HEK293 (cell line): Measurements from ENCODE around the gene STARD8.

Experiments used
- CTCF ChIA-PET: fragments of 350-600 bp; formaldehyde crosslinking; extraction: SDS; loops from one replicate; lab custom pipeline; 2021; ENCODE audit warnings: antibody characterized with exemption; lab: Yijun Ruan, JAX
- POLR2A ChIA-PET: fragments of 300-600 bp; formaldehyde crosslinking; extraction: SDS; loops from one replicate; lab custom pipeline; 2020; ENCODE audit warnings: antibody characterized with exemption, inconsistent platforms; lab: Yijun Ruan, JAX
- H3K27ac ChIP-seq: fragments of 200-500 bp; sonication (Bioruptor generic); 2 replicates; pipeline ENCODE4 v1.5.1; 2014; ENCODE audit warnings: low read depth, low read length, control low read depth, inconsistent platforms; ENCODE audit errors: extremely low read depth
- H3K36me3 ChIP-seq, 2 experiments: fragments of 200-500 bp in 1 of 2; sonication (Bioruptor generic) in 1 of 2; 1 replicate in 1 of 2; 2 replicates in 1 of 2; pipeline ENCODE4 v1.5.1; 2014 to 2017; ENCODE audit warnings: inconsistent platforms in 2 of 2, low read length in 2 of 2; ENCODE audit not compliant: control insufficient read depth in 2 of 2, insufficient read depth in 1 of 2
- H3K4me1 ChIP-seq: fragments of 200-500 bp; sonication (Bioruptor generic); 2 replicates; pipeline ENCODE4 v1.5.1; 2014; ENCODE audit warnings: mild to moderate bottlenecking, low read length, inconsistent platforms; ENCODE audit not compliant: control insufficient read depth, insufficient read depth
- H3K4me3 ChIP-seq: 2 replicates; pipeline ENCODE4 v1.5.1; 2011; ENCODE audit warnings: low read depth, mild to moderate bottlenecking, control low read depth, low read length, moderate library complexity
- H3K9me3 ChIP-seq: fragments of 200-500 bp; sonication (Bioruptor generic); 2 replicates; pipeline ENCODE4 v1.5.1; 2014; ENCODE audit warnings: low read depth, low read length, inconsistent platforms; ENCODE audit not compliant: control insufficient read depth, insufficient read depth
- KLF1 ChIP-seq: fragments of 450-650 bp; formaldehyde crosslinking; IDR thresholded peaks from 2 replicates; pipeline ENCODE4 v1.5.1; 2016; ENCODE audit warnings: missing biosample characterization, missing genetic modification characterization
- ZBTB26 ChIP-seq: fragments of 450-650 bp; formaldehyde crosslinking; optimal IDR thresholded peaks from 2 replicates; pipeline ENCODE3; 2016; ENCODE audit warnings: missing biosample characterization, mild to moderate bottlenecking, missing genetic modification characterization
- ZNF10 ChIP-seq: fragments of 450-650 bp; formaldehyde crosslinking; IDR thresholded peaks from 2 replicates; pipeline ENCODE4 v1.5.1; 2017; ENCODE audit warnings: missing biosample characterization, missing genetic modification characterization
- ZNF112 ChIP-seq: fragments of 450-650 bp; formaldehyde crosslinking; IDR thresholded peaks from 2 replicates; pipeline ENCODE4 v1.5.0; 2017; ENCODE audit warnings: missing biosample characterization, missing genetic modification characterization
- ZNF121 ChIP-seq: fragments of 450-650 bp; formaldehyde crosslinking; IDR thresholded peaks from 2 replicates; pipeline ENCODE4 v1.5.1; 2016; ENCODE audit warnings: missing biosample characterization, missing genetic modification characterization
- ZNF175 ChIP-seq: fragments of 450-650 bp; formaldehyde crosslinking; IDR thresholded peaks from 2 replicates; pipeline ENCODE4 v1.5.1; 2016; ENCODE audit warnings: missing biosample characterization, missing genetic modification characterization
- ZNF362 ChIP-seq: fragments of 450-650 bp; formaldehyde crosslinking; IDR thresholded peaks from 2 replicates; pipeline ENCODE4 v1.5.1; 2016; ENCODE audit warnings: missing biosample characterization, missing genetic modification characterization
- ZNF366 ChIP-seq: fragments of 450-650 bp; formaldehyde crosslinking; conservative IDR thresholded peaks from 2 replicates; pipeline ENCODE4 v1.5.1; 2016; ENCODE audit warnings: missing biosample characterization, missing genetic modification characterization
- ZNF398 ChIP-seq: fragments of 450-650 bp; formaldehyde crosslinking; IDR thresholded peaks from 2 replicates; pipeline ENCODE4 v1.5.1; 2017; ENCODE audit warnings: missing biosample characterization, missing genetic modification characterization
- ZNF510 ChIP-seq: fragments of 450-650 bp; formaldehyde crosslinking; IDR thresholded peaks from 2 replicates; pipeline ENCODE4 v1.5.1; 2018; ENCODE audit warnings: mild to moderate bottlenecking, missing genetic modification characterization, missing biosample characterization; ENCODE audit not compliant: insufficient replicate concordance
- ZNF549 ChIP-seq: fragments of 450-650 bp; IDR thresholded peaks from 2 replicates; pipeline ENCODE4 v1.5.1; 2018; ENCODE audit warnings: missing biosample characterization, missing genetic modification characterization, mild to moderate bottlenecking, inconsistent platforms, moderate library complexity
- ZNF555 ChIP-seq: fragments of 450-650 bp; formaldehyde crosslinking; conservative IDR thresholded peaks from 2 replicates; pipeline ENCODE4 v1.5.1; 2017; ENCODE audit warnings: missing biosample characterization, mild to moderate bottlenecking, missing genetic modification characterization, inconsistent platforms
- ZNF596 ChIP-seq: fragments of 450-650 bp; IDR thresholded peaks from 2 replicates; pipeline ENCODE4 v1.5.0; 2018; ENCODE audit warnings: missing biosample characterization, mild to moderate bottlenecking, missing genetic modification characterization, moderate library complexity
- ZNF629 ChIP-seq: fragments of 450-650 bp; formaldehyde crosslinking; IDR thresholded peaks from 2 replicates; pipeline ENCODE4 v1.5.1; 2017; ENCODE audit warnings: missing biosample characterization, missing genetic modification characterization
- ZNF785 ChIP-seq: fragments of 450-650 bp; formaldehyde crosslinking; IDR thresholded peaks from 2 replicates; pipeline ENCODE4 v1.5.1; 2016; ENCODE audit warnings: missing biosample characterization, missing genetic modification characterization
- TF ChIP-seq, protein P1 (sequence below): fragments of 450-650 bp; formaldehyde crosslinking; IDR thresholded peaks from 2 replicates; pipeline ENCODE4 v1.5.0; 2017; ENCODE audit warnings: missing biosample characterization, missing genetic modification characterization, borderline replicate concordance
- TF ChIP-seq, protein P2 (sequence below): fragments of 450-650 bp; formaldehyde crosslinking; IDR thresholded peaks from 2 replicates; pipeline ENCODE4 v1.5.1; 2016; ENCODE audit warnings: missing biosample characterization, missing genetic modification characterization
- TF ChIP-seq, protein P3 (sequence below): fragments of 450-650 bp; formaldehyde crosslinking; IDR thresholded peaks from 2 replicates; pipeline ENCODE4 v1.5.1; 2017; ENCODE audit warnings: missing biosample characterization, missing genetic modification characterization
- TF ChIP-seq, protein P4 (sequence below): fragments of 450-650 bp; formaldehyde crosslinking; IDR thresholded peaks from 2 replicates; pipeline ENCODE4 v1.5.1; 2016; ENCODE audit warnings: missing biosample characterization, missing genetic modification characterization

The STARD8 gene

DNA sequence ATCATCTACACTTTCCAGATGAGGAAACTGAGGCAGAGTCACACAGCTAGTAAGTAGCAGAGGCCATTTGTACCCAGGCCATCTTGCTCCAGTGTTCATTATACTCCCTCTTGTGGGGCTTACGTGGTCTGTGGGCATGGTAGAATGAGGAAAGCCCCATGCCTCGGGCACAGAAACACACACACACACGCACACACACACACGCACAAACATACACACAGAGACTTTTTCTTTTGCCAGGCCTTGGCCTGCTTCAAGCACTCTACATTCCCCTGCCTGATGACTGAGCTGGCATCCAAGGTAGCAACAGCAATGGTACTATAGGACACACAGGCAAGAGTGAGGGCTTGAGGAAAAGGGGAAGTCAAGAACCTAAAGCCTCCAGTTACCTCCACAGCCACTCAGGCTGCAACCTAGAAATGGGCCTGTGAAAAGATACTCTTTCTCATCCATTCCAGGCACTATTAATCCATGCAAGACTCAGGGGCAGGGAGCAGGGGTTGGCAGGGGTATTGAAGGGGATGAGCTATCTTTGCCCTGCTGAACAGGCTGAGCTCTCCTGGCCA lies 43.6 kb downstream of the STARD8 start:
- no peak overlapping the region for H3K4me3 ChIP-seq
- CTCF ChIA-PET: interaction anchor here (0.6 kb wide), 1 partner anchor 1491 kb away, joined by 3 read pairs; no protein-coding TSS in a partner anchor
- no peaks in the 10 kb centered on the region for H3K9me3 ChIP-seq
- POLR2A ChIA-PET: no interaction called here
- TF ChIP-seq ZNF175 (tag by site-specific recombination) (no peak), KLF1 (tag by site-specific recombination) (no peak), ZNF596 (tag by site-specific recombination) (no peak), ZNF366 (no peak), ZNF398 (tag by site-specific recombination) (no peak), ZBTB26 (tag by site-specific recombination) (no peak), ZNF10 (no peak), ZNF510 (tag by site-specific recombination) (no peak), ZNF112 (tag by site-specific recombination) (no peak), ZNF629 (tag by site-specific recombination) (no peak), ZNF785 (no peak), ZNF555 (no peak), ZNF549 (no peak), ZNF121 (tag by site-specific recombination) (no peak), ZNF362 (tag by site-specific recombination) (no peak)
- TF ChIP-seq, protein P1, sequence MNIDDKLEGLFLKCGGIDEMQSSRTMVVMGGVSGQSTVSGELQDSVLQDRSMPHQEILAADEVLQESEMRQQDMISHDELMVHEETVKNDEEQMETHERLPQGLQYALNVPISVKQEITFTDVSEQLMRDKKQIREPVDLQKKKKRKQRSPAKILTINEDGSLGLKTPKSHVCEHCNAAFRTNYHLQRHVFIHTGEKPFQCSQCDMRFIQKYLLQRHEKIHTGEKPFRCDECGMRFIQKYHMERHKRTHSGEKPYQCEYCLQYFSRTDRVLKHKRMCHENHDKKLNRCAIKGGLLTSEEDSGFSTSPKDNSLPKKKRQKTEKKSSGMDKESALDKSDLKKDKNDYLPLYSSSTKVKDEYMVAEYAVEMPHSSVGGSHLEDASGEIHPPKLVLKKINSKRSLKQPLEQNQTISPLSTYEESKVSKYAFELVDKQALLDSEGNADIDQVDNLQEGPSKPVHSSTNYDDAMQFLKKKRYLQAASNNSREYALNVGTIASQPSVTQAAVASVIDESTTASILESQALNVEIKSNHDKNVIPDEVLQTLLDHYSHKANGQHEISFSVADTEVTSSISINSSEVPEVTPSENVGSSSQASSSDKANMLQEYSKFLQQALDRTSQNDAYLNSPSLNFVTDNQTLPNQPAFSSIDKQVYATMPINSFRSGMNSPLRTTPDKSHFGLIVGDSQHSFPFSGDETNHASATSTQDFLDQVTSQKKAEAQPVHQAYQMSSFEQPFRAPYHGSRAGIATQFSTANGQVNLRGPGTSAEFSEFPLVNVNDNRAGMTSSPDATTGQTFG (tag by site-specific recombination): no peak
- TF ChIP-seq, protein P2, sequence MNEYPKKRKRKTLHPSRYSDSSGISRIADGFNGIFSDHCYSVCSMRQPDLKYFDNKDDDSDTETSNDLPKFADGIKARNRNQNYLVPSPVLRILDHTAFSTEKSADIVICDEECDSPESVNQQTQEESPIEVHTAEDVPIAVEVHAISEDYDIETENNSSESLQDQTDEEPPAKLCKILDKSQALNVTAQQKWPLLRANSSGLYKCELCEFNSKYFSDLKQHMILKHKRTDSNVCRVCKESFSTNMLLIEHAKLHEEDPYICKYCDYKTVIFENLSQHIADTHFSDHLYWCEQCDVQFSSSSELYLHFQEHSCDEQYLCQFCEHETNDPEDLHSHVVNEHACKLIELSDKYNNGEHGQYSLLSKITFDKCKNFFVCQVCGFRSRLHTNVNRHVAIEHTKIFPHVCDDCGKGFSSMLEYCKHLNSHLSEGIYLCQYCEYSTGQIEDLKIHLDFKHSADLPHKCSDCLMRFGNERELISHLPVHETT: no peak
- TF ChIP-seq, protein P3, sequence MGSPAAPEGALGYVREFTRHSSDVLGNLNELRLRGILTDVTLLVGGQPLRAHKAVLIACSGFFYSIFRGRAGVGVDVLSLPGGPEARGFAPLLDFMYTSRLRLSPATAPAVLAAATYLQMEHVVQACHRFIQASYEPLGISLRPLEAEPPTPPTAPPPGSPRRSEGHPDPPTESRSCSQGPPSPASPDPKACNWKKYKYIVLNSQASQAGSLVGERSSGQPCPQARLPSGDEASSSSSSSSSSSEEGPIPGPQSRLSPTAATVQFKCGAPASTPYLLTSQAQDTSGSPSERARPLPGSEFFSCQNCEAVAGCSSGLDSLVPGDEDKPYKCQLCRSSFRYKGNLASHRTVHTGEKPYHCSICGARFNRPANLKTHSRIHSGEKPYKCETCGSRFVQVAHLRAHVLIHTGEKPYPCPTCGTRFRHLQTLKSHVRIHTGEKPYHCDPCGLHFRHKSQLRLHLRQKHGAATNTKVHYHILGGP (tag by site-specific recombination): no peak
- TF ChIP-seq, protein P4, sequence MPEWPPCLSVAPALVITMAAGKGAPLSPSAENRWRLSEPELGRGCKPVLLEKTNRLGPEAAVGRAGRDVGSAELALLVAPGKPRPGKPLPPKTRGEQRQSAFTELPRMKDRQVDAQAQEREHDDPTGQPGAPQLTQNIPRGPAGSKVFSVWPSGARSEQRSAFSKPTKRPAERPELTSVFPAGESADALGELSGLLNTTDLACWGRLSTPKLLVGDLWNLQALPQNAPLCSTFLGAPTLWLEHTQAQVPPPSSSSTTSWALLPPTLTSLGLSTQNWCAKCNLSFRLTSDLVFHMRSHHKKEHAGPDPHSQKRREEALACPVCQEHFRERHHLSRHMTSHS: no peak
- TF ChIP-seq, all 188 proteins: peak for 0
- Histone ChIP-seq H3K36me3 (no peaks in the 10 kb centered on the region), H3K4me1 (no peaks in the 10 kb centered on the region), H3K27ac (no peak overlapping the region)
